K562 (cell line): ENCODE data around the gene AGO1. TPM values are rescaled to one million over a fixed set of nuclear protein-coding genes. Genes with fewer than 3 reads are reported as not detected.

Source experiments
- BCLAF1 ChIP-seq, 2 experiments: fragments of 450-650 bp in 1 of 2; IDR thresholded peaks; 2 replicates each; pipeline ENCODE4 v1.6.1; 2011 to 2017; ENCODE audit warnings: low read depth in 2 of 2, antibody characterized with exemption in 1 of 2, borderline replicate concordance in 1 of 2, low read length in 1 of 2, mild to moderate bottlenecking in 1 of 2, mixed read lengths in 1 of 2; ENCODE audit not compliant: control insufficient read depth in 1 of 2
- BHLHE40 ChIP-seq: IDR thresholded peaks from 2 replicates; pipeline ENCODE4 v1.6.1; 2011; ENCODE audit warnings: low read length, improper control_type of control experiment
- CBX5 ChIP-seq: IDR thresholded peaks from 2 replicates; pipeline ENCODE4 v1.6.1; 2014; ENCODE audit warnings: low read depth, borderline replicate concordance
- CEBPG ChIP-seq, 3 experiments: fragments of 200-800 bp in 1 of 3; sonication (Bioruptor generic) in 1 of 3; sonication (generic) in 1 of 3; formaldehyde crosslinking in 1 of 3; IDR thresholded peaks in 2 of 3; conservative IDR thresholded peaks in 1 of 3; 2 replicates each; pipeline versions ENCODE4 v1.6.1 to v1.8.0; 2016 to 2022; ENCODE audit warnings: missing compliant biosample characterization in 2 of 3, missing genetic modification characterization in 2 of 3, mild to moderate bottlenecking in 1 of 3, missing genetic modification reagents in 1 of 3
- E2F3 ChIP-seq: fragments of 250-450 bp; sonication (Bioruptor Pico); IDR thresholded peaks from 2 replicates; pipeline ENCODE4 v1.4.0; 2020; ENCODE audit warnings: mild to moderate bottlenecking
- EP300 ChIP-seq: IDR thresholded peaks from 2 replicates; pipeline ENCODE4 v1.6.1; 2012; ENCODE audit warnings: low read length, improper control_type of control experiment
- ETS2 ChIP-seq: IDR thresholded peaks from 2 replicates; pipeline ENCODE4 v1.6.1; 2016; ENCODE audit warnings: borderline replicate concordance, missing genetic modification characterization, mild to moderate bottlenecking, moderate library complexity, missing compliant biosample characterization; ENCODE audit not compliant: poor library complexity, severe bottlenecking
- KHSRP ChIP-seq: fragments of 450-650 bp; IDR thresholded peaks from 2 replicates; pipeline ENCODE4 v1.6.1; 2017
- L3MBTL2 ChIP-seq: fragments of 450-650 bp; IDR thresholded peaks from 2 replicates; pipeline ENCODE4 v1.6.1; 2016; ENCODE audit warnings: mild to moderate bottlenecking, moderate library complexity
- NCOA6 ChIP-seq: fragments of 450-650 bp; IDR thresholded peaks from 2 replicates; pipeline ENCODE4 v1.6.1; 2017; ENCODE audit warnings: mild to moderate bottlenecking
- RFX1 ChIP-seq: fragments of 450-650 bp; IDR thresholded peaks from 2 replicates; pipeline ENCODE4 v1.6.1; 2016; ENCODE audit warnings: mild to moderate bottlenecking, moderate library complexity
- SIRT6 ChIP-seq: IDR thresholded peaks from one replicate; pipeline ENCODE4 v1.6.1; 2012; ENCODE audit warnings: low read depth, mild to moderate bottlenecking, control low read depth, inconsistent platforms, low read length, moderate library complexity
- SIX5 ChIP-seq, 2 experiments: IDR thresholded peaks; 2 replicates each; pipeline ENCODE4 v1.6.1; 2011; ENCODE audit warnings: low read length in 2 of 2, borderline replicate concordance in 1 of 2, low read depth in 1 of 2, mild to moderate bottlenecking in 1 of 2, moderate library complexity in 1 of 2; ENCODE audit not compliant: insufficient read depth in 1 of 2
- SRF ChIP-seq, 2 experiments: fragments of 250-450, 450-650 bp in 1 of 2; sonication (Bioruptor Pico) in 1 of 2; sonication (generic) in 1 of 2; formaldehyde crosslinking; IDR thresholded peaks; 2 replicates each; pipeline versions ENCODE4 v1.5.0 to v1.5.1; 2020 to 2022; ENCODE audit warnings: mild to moderate bottlenecking in 1 of 2, missing genetic modification reagents in 1 of 2
- THAP12 ChIP-seq: fragments of 250-450 bp; sonication (Bioruptor Pico); IDR thresholded peaks from 2 replicates; pipeline ENCODE4 v1.9.0; 2021; ENCODE audit warnings: mild to moderate bottlenecking, inconsistent platforms
- ZNF280B ChIP-seq: fragments of 250-450 bp; sonication (Bioruptor Pico); IDR thresholded peaks from 2 replicates; pipeline ENCODE4 v1.5.1; 2021; ENCODE audit warnings: mild to moderate bottlenecking
- ZNF695 ChIP-seq: fragments of 450-650 bp; formaldehyde crosslinking; IDR thresholded peaks from 2 replicates; pipeline ENCODE4 v1.4.0; 2020; ENCODE audit warnings: mild to moderate bottlenecking, moderate library complexity
- polyA plus RNA-seq, 8 experiments: library from polyadenylated mRNA; depleted of rRNA in 4 of 8; stranded (reverse) in 5 of 8; unstranded in 3 of 8; fragments of >200 nt; fragmentation: Nextera tagmentation in 2 of 8; fragmentation: Illumina TruSeq in 1 of 8; extraction: Ambion mirVana in 2 of 8; extraction: Trizol in 1 of 8; gene quantifications; 2 replicates each; pipeline versions ENCODE4 v1.2.1 to v1.2.3, GENCODE V29; 2011 to 2014; ENCODE audit warnings: inconsistent platforms in 1 of 8, missing spikeins in 1 of 8
- total RNA-seq, 7 experiments: library from RNA; depleted of rRNA in 6 of 7; stranded (reverse); fragments of >200 nt in 6 of 7; fragmentation: Illumina TruSeq in 2 of 7; extraction: Trizol in 2 of 7; gene quantifications; 2 replicates each; pipeline versions ENCODE4 v1.2.1 to v1.2.3, GENCODE V29; 2011 to 2021; ENCODE audit warnings: low replicate concordance in 1 of 7
- TF ChIP-seq, protein P1 (sequence below), 2 experiments: fragments of 250-450 bp in 1 of 2; fragments of 450-650 bp in 1 of 2; sonication (Bioruptor Pico) in 1 of 2; IDR thresholded peaks; 2 replicates each; pipeline versions ENCODE4 v1.6.1 to v1.8.0; 2016 to 2021; ENCODE audit warnings: mild to moderate bottlenecking in 2 of 2, moderate library complexity in 2 of 2, missing compliant biosample characterization in 1 of 2, missing genetic modification characterization in 1 of 2
- TF ChIP-seq, protein P2 (sequence below): fragments of 450-650 bp; formaldehyde crosslinking; IDR thresholded peaks from 2 replicates; pipeline ENCODE4 v1.4.0; 2022; ENCODE audit warnings: missing genetic modification characterization

Gene AGO1
- total and polyA plus RNA-seq, 9 of the 15 experiments (the other 6 are each of a cell fraction or from before 2014, with no cell fraction given): 7.3 to 64.2 (median 26.0) TPM

- TF ChIP-seq CEBPG (CRISPR knock-in tag; IDR thresholded peaks at IDR 0.05) (no peak), CEBPG (tag; conservative IDR thresholded peaks at IDR 0.05 in 1 of 2, IDR thresholded peaks at IDR 0.05 in 1 of 2) (no peak), E2F3 (CRISPR knock-in tag) (no peak), ETS2 (tag) (no peak), KHSRP (no peak), NCOA6 (no peak), CBX5 (no peak), RFX1 (no peak), BHLHE40 (peak; percentile 76), ZNF280B (CRISPR knock-in tag) (no peak), SIX5 (IDR thresholded peaks at IDR 0.05; ENCODE audit: borderline replicate concordance in 1 of 2, insufficient read depth in 1 of 2, low read depth in 1 of 2, low read length in 2 of 2) (no peak), THAP12 (no peak), SIRT6 (no peak), BCLAF1 (IDR thresholded peaks at IDR 0.05; ENCODE audit: borderline replicate concordance in 1 of 2, control insufficient read depth in 1 of 2, low read depth in 2 of 2, low read length in 1 of 2) (no peak), ZNF695 (CRISPR knock-in tag) (no peak), L3MBTL2 (peak; percentile 13; the same call in 1 of the 2 replicates), EP300 (peak; percentile 75), SRF (CRISPR knock-in tag; IDR thresholded peaks at IDR 0.05) (no peak)
- TF ChIP-seq, protein P1, sequence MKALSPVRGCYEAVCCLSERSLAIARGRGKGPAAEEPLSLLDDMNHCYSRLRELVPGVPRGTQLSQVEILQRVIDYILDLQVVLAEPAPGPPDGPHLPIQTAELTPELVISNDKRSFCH (CRISPR knock-in tag; IDR thresholded peaks at IDR 0.05): no peak
- TF ChIP-seq, protein P1 (tag; IDR thresholded peaks at IDR 0.05): peak; percentile 68; the same call in 1 of the 2 replicates
- TF ChIP-seq, protein P2, sequence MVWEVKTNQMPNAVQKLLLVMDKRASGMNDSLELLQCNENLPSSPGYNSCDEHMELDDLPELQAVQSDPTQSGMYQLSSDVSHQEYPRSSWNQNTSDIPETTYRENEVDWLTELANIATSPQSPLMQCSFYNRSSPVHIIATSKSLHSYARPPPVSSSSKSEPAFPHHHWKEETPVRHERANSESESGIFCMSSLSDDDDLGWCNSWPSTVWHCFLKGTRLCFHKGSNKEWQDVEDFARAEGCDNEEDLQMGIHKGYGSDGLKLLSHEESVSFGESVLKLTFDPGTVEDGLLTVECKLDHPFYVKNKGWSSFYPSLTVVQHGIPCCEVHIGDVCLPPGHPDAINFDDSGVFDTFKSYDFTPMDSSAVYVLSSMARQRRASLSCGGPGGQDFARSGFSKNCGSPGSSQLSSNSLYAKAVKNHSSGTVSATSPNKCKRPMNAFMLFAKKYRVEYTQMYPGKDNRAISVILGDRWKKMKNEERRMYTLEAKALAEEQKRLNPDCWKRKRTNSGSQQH (CRISPR knock-in tag): no peak
Observed at GRCh38 chr1:35881850-35882273, 1.1 kb upstream of the AGO1 start (continued).
